Neural cell (in vitro differentiated cells): ENCODE results near the gene AMBP.

ENCODE experiments used
- EP300 ChIP-seq: fragments of 450-650 bp; conservative IDR thresholded peaks from 2 replicates; pipeline ENCODE4 v1.6.1; 2014; ENCODE audit warnings: antibody characterized with exemption, mild to moderate bottlenecking, moderate library complexity; ENCODE audit not compliant: poor library complexity, severe bottlenecking
- EZH2 ChIP-seq: fragments of 200-600, 300-800 bp; shearing (Covaris generic), sonication (generic); IDR thresholded peaks from 2 replicates; pipeline ENCODE4 v1.6.1; 2014; ENCODE audit warnings: antibody characterized with exemption, low read length, borderline replicate concordance, mild to moderate bottlenecking; ENCODE audit not compliant: insufficient read depth, poor library complexity, severe bottlenecking
- MXI1 ChIP-seq: fragments of 450-650 bp; conservative IDR thresholded peaks from 2 replicates; pipeline ENCODE4 v1.6.1; 2014; ENCODE audit warnings: antibody characterized with exemption, mild to moderate bottlenecking; ENCODE audit not compliant: poor library complexity, severe bottlenecking
- RAD21 ChIP-seq: fragments of 450-650 bp; conservative IDR thresholded peaks from 2 replicates; pipeline ENCODE4 v1.6.1; 2014; ENCODE audit warnings: antibody characterized with exemption, mild to moderate bottlenecking, moderate library complexity
- SMC3 ChIP-seq: fragments of 450-650 bp; conservative IDR thresholded peaks from 2 replicates; pipeline ENCODE4 v1.6.1; 2014; ENCODE audit warnings: antibody characterized with exemption, mild to moderate bottlenecking, moderate library complexity; ENCODE audit not compliant: poor library complexity
- TF ChIP-seq, protein P1 (sequence below): fragments of 450-650 bp; IDR thresholded peaks from 2 replicates; pipeline ENCODE4 v1.5.1; 2014; ENCODE audit warnings: antibody characterized with exemption, mild to moderate bottlenecking, moderate library complexity; ENCODE audit not compliant: poor library complexity, severe bottlenecking
- TF ChIP-seq, protein P2 (sequence below): IDR thresholded peaks from 2 replicates; pipeline ENCODE4 v1.6.1; 2012; ENCODE audit warnings: borderline replicate concordance

DNA sequence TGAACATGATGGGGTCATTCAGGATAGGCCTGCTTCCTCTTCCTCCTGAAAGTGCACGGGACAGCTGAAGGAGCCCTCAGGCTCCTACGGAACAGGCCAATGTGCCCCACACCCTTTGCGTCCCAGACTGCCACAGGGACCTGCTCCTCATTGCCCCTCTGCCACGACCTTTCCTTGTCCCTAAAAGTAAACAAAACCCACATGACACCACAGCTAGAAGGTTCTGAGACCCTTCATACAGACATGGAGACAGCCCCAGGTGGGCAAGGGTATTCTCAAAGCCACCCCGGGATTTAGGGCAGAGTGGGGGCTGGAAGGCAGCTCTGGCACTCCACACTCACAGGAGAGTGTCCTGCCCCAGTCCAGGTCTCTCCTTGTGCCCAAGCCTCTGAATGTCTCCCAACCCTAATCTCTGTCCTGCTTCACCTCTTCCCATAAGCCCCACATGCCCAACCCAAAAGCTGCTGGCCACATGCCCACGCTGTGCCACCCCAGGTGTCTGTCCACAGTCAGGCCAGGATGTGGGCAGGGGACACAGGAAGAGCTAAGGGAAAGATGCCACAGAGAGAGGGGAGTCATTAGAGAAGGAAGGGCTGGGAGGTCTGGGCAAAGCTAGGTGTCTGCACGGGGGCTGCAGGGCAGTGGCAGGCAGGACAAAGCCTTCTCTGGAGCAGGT, 800 bp downstream of the AMBP start:
- TF ChIP-seq, protein P1, sequence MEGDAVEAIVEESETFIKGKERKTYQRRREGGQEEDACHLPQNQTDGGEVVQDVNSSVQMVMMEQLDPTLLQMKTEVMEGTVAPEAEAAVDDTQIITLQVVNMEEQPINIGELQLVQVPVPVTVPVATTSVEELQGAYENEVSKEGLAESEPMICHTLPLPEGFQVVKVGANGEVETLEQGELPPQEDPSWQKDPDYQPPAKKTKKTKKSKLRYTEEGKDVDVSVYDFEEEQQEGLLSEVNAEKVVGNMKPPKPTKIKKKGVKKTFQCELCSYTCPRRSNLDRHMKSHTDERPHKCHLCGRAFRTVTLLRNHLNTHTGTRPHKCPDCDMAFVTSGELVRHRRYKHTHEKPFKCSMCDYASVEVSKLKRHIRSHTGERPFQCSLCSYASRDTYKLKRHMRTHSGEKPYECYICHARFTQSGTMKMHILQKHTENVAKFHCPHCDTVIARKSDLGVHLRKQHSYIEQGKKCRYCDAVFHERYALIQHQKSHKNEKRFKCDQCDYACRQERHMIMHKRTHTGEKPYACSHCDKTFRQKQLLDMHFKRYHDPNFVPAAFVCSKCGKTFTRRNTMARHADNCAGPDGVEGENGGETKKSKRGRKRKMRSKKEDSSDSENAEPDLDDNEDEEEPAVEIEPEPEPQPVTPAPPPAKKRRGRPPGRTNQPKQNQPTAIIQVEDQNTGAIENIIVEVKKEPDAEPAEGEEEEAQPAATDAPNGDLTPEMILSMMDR = no peak
- TF ChIP-seq, protein P2, sequence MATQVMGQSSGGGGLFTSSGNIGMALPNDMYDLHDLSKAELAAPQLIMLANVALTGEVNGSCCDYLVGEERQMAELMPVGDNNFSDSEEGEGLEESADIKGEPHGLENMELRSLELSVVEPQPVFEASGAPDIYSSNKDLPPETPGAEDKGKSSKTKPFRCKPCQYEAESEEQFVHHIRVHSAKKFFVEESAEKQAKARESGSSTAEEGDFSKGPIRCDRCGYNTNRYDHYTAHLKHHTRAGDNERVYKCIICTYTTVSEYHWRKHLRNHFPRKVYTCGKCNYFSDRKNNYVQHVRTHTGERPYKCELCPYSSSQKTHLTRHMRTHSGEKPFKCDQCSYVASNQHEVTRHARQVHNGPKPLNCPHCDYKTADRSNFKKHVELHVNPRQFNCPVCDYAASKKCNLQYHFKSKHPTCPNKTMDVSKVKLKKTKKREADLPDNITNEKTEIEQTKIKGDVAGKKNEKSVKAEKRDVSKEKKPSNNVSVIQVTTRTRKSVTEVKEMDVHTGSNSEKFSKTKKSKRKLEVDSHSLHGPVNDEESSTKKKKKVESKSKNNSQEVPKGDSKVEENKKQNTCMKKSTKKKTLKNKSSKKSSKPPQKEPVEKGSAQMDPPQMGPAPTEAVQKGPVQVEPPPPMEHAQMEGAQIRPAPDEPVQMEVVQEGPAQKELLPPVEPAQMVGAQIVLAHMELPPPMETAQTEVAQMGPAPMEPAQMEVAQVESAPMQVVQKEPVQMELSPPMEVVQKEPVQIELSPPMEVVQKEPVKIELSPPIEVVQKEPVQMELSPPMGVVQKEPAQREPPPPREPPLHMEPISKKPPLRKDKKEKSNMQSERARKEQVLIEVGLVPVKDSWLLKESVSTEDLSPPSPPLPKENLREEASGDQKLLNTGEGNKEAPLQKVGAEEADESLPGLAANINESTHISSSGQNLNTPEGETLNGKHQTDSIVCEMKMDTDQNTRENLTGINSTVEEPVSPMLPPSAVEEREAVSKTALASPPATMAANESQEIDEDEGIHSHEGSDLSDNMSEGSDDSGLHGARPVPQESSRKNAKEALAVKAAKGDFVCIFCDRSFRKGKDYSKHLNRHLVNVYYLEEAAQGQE = no peak
- no peak for TF ChIP-seq RAD21
- no peak for TF ChIP-seq EZH2
- TF ChIP-seq EP300 = no peak
- no peak for TF ChIP-seq MXI1
- TF ChIP-seq SMC3 = no peak
